NCI-H1436 (cell line): Measurements from ENCODE around the gene CT47A7.
"Not testable (repeated sequence)": the region's sequence is repeated elsewhere in the genome, so short reads cannot be mapped to it uniquely, and the experiment has no call there.

Experiments used
- DNase-seq: peaks from one replicate; lab custom pipeline; 2025; lab: John Stamatoyannopoulos, UW

The CT47A7 gene

DNA sequence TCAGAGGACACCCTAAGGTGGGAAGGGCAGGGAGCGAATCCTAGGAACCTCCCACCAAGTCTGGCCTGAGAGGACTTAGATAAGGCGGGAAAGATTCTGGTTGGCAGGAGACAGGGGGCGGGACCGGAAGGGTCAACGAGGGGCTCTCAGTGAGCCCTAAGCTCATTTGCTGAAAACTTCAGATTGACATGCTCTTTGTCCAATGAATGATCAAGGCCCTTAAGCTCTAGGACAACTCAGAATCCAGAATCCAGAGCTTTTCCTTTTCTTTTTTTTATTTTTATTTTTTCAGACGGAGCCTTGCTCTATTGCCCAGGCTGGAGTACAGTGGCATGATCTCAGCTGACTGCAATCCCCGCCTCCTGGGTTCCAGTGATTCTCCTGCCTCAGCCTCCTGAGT is at the start of gene CT47A7:
Gene CT47A7 (minus strand): TSS at position 101 of the 400 bp plus-strand sequence. CDS start 255 bp downstream, outside the sequence.
- DNase-seq: not testable (repeated sequence)

DNA sequence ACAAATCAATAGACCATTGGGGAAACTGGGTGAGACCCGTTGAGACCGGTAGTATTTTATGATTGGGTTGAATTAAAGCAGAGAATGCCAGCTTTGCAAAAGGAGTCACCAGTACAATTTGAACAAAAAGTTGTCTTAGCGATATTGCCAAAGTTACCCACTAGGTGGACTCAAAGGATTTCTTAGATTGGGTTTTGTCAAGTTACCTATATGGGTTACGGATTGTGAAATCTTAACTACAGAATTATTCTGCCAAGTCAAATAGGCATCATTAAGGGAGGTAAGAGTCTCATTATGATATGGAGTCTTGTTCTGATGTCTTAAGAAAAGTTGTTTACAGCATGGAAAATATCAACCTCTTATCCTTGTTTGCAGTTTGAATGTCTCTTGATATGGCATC is 44.2 kb upstream of the CT47A7 start:
- DNase-seq: no peak

DNA sequence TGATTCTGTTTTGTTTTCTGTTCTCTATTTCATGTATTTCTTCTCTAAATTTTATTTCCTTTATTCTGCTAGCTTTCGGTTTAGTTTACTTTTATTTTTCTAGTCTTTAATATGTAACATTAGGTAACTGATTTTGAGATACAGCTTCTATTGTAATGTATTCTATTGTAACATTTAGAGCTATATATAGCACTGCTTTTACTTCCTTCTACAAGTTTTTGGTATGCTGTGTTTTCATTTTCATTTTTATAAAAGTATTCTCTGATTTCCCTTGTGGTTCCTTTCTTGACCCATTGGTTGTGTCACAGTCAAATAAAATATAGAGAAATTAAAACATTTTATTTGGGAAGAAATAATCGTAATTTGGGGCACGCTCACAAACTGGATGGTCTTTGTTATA is 43.0 kb upstream of the CT47A7 start:
- no peak for DNase-seq

DNA sequence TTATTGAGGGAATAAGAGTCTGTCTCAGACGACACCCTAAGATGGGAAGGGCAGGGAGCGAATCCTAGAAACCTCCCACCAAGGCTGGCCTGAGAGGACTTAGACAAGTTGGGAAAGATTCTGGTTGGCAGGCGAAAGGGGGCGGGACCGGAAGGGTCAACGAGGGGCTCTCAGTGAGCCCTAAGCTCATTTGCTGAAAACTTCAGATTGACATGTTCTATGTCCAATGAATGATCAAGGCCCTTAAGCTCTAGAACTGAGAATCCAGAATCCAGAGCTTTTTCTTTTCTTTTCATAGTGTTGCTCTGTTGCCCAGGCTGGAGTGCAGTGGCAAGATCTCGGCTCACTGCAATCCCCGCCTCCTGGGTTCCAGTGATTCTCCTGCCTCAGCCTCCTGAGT is 29.3 kb upstream of the CT47A7 start, which contains the start of gene CT47A1:
Gene CT47A1 (minus strand): TSS at position 101 of the 400 bp plus-strand sequence. CDS start 231 bp downstream, outside the sequence.
- not testable (repeated sequence) for DNase-seq
